Stimulated activated CD4-positive, alpha-beta T cell treated with anti-CD3 and anti-CD28 coated beads, Interleukin-4, amount 100 ng/mL, for 1 hour (primary cell): Measurements from ENCODE around the gene CCDC127.
"Not testable (repeated sequence)": the region's sequence is repeated elsewhere in the genome, so short reads cannot be mapped to it uniquely, and the experiment has no call there.

Experiments
- DNase-seq: peaks from one replicate; pipeline ENCODE4 v3.0.0-alpha.2; 2020

CCDC127 gene

DNA sequence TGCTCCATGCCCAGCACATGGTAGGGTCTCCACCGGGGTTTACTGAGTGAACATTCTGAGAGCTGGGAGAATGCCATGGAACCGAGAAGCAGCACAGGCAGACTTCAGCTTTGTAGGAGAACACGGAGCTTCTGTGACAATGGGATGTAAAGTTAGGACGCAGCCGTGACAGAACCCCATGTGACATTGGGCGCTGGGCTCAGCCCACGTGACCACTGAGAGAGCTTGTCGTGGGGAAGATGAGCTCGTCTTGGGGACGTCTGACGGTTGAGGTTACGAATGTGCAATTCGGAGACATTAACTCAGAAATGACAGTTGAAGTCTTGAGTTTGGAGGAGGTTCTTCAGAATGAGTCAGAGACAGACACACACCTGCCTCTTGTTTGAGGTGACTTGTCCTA is 13.7 kb upstream of the CCDC127 start:
- DNase-seq = no peak

DNA sequence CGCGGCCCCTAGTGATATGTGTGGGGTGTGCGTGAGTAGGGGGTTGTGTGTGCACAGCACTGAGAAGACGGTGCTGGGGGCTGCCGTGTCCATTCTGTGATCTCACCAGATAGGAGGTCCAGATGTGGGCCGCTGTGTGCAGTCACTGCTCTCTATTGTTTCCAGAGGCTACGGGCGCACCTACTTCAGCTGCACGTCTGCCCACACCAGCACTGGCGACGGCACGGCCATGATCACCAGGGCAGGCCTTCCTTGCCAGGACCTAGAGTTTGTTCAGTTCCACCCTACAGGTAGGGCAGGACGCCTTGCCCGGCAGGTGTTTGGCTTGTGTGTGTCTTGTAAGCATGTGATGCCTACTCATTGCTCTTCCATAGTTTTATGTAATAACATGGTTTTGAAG is 12.8 kb upstream of the CCDC127 start:
- no peak for DNase-seq

DNA sequence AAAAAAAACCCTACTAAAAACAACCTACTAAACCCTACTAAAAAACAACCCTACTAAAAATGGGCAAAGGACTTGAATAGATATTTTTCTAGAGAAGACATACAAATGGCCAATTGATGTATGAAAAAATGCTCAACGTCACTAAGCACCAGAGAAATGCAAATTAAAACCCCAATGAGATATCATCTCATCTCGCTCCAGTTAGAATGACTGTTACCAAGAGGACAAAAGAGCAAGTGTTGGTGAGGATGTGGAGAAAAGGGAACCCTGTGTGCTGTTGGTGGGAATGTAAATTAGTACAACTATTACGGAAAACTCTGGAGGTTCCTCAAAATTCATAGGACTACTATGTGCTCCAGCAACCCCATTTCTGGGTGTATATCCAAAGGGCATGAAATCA is 10.9 kb upstream of the CCDC127 start:
- DNase-seq = no peak

DNA sequence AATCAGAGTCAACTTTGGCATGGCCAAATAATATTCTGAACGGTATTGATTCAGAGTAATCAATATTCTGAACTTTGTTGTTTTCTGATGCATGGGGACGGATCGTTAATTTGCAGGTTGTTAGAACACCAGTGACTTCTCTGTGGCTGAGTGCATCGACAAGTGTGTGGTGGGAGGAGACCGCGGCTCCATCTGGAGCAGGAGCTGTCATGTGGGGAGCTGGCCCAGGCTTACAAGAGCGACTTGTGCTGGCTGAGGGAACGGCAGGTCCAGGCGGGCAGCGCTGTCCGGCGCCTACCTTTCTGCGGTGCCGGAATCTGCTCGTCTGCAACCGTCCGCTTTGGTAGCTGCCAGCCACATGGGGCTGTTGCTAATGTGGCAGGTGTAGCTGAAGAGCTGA is 9.4 kb upstream of the CCDC127 start:
- not testable (repeated sequence) for DNase-seq

DNA sequence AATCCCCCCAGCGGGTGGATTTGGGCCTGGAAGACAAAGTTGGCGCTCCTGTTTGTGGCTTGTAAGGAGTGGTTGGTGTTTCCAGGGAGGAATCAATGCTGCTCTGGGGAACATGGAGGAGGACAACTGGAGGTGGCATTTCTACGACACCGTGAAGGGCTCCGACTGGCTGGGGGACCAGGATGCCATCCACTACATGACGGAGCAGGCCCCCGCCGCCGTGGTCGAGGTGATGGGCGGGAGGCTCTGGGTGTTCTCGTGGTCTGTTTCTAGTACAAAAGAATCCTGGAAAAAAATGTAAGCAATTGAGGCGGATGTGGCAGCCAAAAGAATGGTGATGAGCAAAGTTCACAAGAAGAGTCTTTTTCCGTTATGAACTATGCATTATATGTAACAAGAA is 7.4 kb upstream of the CCDC127 start:
- no peak for DNase-seq

DNA sequence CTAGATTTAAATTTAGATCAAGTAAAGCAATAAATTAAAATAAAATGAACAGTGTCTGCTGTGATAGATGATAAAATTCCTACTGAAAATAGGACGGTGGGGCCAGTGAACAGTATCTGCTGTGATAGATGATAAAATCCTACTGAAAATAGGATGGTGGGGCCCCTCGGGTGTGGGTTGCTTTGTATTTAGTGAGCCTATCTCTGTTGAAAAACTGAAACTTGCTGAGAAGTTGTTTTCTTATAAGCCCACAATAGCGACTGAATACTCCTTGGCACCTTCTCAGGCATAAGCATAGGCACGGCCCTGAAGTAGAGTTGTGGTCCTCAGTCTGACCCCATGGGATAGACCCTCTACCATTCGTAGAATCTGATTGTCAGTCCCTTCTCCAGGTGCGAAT is 5.8 kb upstream of the CCDC127 start:
- DNase-seq = no peak

DNA sequence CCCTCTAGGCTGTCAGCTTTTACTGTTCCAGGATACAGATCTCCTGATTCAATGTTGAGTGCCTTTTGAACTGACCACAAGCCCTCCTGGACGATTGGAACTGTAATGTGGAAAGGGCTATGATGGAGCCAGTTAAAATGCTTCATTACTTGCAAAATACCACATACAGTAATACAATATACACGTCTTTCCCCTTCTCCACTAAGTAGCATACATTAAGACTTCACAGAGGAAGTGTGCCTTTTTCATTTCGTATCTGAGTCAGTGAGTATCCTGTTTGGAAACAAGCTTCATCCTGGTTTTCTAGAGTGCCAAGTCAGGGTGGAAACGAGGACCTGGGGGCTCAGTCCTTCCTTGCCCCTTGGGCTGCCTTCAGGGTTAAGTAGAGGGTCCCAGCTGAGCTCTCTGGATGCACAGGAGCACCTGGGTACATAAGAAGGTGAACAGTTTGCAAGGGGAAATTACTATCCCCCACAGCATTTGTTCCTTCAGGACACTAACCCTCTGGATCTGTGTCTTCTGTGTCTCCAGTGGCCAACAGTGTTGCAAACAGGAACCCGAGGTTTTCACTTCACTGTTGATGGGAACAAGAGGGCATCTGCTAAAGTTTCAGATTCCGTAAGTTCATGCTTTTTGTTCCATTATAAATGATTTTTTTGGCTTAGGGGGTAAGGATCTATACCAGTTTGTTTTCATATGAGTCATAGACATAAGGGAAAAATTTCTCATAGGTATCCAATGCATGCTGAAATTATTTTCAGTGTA is 5.2 kb upstream of the CCDC127 start:
- DNase-seq = not testable (repeated sequence)

DNA sequence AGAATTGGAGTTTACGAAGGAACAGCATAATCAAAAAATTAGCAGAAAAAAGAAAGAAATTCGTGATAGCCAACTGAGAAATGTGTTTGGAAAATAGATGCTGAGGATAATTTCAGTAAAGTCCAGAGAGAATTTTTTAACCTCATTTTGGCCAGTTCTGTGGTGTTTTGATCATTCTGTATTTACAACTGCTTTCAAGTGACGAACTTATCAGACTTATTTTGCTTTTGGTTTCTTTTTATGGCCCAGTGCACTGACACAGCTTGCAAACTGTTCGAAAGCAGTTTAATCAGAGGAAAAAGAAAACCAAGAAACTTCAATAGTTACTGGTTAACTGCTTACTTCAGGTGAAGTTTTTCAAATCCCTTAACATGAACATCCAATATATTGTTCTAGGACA is 2.0 kb upstream of the CCDC127 start:
- no peak for DNase-seq

DNA sequence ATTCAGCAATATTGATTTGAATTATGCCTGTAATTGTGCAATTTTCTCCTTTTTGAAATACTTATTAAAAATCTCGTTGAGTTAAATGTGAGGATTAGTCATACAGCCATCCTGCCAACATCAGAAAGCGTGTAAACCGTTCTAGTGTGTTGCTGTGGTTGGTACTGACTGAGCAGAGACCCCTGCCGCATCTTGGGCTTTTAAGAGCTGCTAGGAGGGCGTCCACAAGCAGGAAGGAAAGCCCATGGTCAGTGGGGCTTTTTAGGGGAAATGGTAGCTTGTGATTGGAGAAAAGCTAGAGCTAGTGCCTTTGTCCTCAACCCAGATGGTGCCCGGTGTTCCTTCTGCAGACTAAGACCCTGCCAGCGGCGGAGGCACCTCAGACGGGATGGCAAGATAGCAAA is 1.5 kb upstream of the CCDC127 start:
- peak; percentile 11 for DNase-seq

DNA sequence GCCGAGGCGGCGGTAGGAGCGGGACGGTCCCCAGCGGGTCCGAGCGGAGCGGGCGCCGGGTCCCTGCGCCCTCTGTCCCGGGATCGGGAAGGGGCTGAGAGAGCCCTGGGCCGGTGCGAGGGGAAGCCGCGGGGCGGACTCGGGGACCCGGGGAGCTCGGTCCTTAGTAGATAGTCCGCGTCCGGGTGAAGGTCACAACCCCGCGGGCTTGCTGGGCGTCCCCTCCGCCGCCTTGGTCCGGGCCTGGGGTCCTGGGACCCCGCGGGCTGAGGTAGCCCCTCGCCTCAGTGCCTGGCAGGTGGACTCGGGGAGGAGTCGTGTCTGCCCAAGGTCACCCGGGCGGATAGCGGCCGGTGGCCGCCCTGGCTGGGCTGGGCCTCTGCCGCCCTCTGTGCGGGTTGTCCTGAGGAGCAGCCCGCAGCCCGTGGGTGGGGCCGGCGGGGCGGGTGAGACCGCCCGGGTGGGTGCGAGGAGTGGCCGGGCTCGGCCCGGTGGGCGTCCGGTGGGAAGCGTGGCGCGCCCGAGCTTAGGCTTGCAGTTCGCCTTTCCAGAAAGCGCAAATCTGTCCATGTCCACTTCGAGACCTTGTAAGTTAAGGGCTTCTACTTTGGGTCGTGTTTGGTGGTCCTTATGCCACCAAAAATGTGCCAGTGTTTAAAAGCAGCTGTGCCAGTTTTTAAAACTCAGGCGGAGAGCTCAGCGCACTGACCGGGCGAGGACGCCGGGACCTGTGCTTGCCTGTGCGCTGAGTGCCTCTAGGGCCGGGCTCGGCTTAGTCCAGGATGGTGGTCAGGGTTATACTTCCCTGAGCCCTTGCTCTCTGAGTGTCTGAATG is 721 bp upstream of the CCDC127 start:
- peak; percentile 11 for DNase-seq

DNA sequence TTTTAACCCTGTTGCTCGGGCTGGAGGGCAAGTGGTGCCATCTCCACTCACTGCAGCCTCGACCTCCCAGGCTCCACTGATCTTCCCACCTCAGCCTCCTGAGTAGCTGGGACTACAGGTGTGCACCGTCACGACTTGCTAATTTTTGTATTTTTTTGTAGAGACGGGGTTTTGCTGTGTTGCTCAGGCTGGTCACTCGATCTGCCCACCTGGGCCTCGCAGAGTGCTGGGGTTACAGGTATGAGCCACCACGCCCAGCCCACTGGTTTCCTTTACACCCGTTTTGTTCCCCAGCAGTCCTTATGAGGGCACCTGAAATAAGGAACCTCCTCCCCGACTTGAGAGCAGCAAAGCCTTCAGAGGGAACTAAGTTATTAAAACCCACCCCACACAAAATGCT is 1.9 kb downstream of the CCDC127 start:
- DNase-seq = not testable (repeated sequence)

DNA sequence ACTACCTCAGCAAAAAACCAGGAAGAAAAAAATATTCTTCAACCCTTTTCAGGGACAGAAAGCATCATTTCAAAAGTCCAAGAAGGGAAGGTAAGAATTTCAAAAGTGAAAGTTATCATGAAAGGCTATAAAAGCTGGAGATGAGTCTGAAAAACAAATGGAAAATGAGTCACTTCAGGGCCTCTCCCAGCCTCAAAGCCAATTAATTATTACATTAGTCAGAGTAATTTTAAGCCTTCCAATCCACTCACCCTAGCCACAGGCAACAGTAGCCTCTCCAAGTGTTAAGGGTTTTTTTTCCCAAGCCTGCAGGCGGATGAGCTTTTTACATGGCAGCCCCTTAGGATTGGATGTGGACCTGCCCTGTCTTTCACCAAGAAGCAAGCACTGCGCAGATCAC is 2.7 kb downstream of the CCDC127 start:
- not testable (repeated sequence) for DNase-seq

DNA sequence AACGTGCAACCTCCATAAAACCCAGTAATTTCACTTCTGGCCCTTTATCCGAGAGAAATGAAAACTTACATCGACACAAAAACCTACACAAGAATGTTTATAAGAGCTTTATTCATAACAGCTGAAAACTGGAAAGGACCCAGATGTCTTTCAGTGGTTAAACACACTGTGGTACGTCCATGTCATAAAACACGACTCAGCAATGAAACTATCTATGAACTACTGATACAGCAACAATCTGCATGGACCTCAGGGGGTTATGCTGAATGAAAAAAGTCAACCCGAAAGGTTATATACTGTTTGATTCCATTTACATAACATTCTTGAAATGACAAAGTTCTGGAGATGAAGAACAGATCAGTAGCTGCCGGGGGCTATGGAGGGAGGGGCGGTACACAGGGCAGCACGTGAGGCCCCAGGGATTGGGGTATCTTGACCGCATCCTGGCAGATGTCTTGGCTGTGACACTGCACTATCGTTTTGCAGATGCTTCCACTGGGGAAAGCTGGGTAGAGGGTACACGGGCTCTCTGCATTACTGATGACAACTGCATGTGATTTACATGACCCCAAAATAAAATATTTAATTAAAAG is 4.1 kb downstream of the CCDC127 start:
- no peak for DNase-seq

DNA sequence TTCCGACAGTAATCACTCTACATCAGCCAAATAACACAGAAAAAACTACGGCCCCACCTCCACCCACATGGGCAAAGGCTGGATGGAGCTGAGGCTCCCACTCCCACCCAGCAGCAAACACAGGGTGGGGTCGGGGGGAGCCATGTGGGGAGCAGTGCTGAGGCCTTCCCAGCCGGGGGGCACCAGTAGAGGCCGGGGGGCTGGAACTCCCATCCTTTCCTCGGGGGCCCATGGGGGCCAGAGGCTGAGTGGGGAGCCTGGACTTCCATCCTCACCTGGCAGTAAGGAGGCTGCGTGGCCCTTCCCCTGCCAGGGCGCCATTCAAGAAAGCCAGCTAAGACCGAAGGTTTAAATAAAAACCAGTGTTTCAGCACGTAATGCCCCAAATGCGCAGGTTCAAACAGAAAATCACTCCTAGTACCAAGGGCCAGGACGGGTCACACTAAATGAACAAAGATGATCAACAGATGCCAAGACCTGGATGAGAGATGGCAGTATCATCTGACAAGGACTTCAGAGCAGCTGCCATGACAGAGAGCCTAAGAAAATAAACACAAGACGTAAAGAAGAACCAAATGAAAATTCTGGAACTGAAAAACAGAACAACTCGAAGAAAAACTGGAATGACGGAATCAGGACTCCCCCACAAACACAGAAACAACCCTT is 9.4 kb downstream of the CCDC127 start:
- DNase-seq = no peak

DNA sequence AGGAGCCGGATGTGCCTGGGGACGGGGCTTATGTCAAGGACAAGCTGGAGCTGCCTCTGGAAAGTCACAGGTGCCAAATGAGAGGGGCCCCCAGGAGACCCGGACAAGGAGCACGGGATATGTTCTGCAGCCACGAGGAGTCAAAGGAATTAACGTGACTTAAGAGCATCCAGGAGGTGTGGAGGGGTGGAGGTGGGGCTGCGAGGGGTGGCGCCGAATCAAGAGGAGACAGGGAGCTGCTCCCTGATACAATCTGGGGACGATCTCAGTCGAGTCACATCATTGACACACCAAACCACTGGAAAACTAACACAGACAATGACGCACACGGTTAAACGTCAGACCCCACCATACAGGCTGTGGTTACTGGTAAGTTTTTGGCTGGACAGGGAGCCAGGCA is 10.4 kb downstream of the CCDC127 start:
- no peak for DNase-seq

DNA sequence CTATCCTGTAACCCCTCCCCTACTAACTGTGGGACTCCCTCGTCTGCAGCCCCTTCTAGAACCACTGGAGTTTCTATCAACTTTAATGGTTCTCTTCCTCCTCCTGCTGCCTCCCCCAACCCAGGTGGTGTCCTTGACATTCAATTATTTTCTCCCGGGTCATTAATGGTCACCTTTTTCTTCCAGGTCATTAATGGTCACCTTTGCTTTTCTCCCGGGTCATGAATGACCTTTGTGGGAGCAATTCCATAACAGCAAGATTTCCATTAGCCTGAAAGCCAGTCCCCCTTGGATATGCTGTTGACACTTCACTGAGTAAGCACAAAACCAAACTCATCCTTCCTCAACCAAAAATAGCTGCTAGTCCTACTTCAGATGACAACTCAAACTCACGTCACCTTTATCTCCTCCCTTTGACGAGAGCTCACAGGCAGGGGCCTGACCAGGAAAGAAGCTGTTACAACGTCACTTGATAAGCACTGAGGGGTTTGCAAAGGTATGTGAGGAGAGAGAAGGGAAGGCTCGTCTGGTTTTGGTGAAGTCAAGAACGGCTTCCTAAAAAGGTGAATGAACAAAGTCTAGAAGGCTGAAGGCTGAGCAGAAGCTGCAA is 10.9 kb downstream of the CCDC127 start:
- DNase-seq = no peak

DNA sequence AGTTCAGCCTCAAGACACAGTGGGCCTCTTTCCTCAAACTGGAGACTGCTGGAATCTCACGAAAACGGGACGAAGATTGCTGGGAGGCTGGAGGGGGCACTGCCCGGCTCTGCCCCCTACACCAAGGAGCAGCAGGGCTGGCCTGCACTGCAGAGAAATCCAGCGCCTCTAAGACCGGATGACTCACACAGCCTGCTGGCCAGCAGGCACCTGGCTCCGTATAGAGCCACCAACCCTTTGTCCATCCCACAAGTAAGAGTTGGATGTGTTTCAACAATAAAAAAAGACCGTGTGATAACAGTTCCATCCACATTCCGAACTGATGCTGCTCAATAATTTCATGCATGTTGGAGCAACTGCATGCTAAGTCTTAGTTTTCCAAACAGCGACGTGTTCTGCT is 11.5 kb downstream of the CCDC127 start:
- DNase-seq = no peak

DNA sequence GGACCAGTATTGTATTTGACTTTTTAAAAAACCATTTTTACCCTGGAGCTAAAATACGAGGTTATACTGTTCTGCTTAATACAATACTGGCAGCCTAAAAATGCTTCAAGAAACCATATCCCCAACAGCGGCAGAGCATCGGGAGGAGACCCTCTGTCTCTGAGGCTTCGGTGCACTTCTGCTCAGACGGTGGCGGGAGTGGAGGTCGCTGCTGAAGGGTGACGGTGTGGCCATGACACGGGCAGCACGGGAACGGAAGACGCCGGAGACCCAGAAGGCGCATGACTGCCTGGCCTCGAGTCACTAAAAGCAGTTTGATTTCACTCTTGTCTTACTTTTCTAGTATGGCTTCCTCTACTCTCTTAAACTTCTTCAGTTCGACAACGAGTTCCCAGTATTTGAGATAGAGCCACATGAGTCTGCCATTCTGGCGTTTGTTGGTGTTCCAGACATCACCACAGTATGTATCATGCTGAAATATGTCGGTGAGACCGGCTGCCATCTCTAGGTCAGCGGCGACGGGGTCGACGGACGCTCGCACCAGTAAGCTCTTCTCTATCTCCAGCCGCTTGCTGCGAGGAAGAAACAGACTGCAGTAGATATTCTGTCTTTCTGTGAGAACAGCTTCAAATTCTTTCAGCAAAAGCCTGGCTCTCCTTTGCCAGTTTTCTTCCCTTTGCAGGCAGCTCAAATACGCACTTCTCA is 12.8 kb downstream of the CCDC127 start:
- DNase-seq = no peak

DNA sequence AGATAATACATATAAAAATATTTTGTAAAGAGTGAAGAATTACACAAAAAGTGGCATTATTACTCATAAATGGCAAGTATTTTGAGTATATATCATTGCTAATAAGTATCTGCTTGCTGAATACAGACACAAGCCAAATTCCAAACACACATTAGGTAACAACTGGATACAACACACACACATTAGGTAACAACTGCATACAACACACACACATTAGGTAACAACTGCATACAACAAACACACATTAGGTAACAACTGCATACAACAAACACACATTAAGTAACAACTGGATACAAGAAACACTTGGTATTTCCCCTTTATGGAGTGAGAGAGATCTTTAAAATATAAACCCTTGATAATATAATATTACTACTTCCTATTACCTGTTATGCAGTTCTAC is 13.5 kb downstream of the CCDC127 start:
- DNase-seq = no peak

DNA sequence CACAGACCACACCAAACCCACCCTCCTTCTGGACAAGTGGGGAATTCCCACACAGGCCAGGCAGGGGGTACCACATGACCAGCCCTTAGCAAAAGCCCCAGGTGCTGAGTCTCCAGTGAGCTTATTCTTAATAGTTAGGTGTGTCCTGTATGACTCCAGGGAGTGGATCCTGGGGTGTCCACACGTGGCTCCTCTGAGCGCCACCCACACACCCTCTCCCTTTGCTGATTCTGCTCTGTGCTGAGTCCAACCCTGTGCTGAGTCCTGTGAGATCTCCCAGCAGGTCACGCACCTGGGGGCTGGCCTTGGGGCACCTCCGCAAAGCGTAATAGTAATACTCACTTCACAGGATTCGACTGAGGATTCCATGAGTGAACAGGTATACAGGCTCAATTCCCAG is 14.0 kb downstream of the CCDC127 start:
- DNase-seq = no peak

DNA sequence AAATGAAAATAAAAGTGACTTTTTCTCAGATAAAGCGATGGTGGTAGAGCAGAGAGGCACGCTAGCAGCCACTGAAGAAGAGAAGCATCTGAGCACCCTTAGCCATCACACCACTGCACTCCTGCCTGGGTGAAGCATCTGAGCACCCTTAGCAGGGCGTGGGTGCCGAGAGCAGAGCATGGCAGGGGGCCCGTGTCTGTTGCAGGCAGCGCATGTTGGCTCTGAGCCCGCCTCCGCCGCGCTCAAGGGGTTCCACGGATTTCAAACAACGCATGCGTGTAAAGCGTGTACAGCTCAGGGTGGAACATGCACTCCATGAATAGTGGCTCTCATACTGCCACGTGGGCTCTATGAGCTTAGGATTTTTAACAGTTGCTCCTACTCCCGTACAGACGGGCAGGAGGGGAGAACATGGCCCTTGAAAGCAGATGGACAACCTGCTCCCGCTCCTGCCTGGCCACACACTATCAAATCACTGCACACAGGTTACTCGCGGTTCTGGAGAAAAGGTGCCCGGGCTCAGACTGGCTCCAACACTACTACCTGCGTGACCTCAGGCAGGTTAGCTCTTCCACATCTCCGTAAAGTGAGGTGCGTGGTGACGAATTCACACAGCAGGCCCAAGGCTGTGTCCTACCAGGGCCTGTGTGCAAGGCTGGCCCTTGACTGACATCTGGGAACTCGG is 14.6 kb downstream of the CCDC127 start:
- no peak for DNase-seq

DNA sequence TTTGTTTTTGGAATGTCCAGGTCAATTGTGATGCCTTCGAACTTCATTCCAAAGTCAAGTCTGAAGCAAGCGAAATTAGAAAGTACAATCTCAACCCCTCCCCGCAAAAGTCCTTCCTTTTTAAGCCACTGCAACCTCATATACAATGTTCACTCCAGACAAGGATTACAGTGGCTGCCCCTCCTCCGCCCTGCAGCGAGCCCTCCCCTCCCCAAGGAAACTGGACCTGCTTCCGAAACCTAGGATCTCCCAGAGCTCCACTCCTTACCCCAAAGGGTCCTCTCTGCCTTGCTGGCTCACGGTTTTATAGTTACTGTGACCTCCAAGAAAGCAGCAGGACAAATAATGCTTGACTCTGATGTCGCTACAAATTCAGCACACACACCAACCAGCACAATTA is 16.3 kb downstream of the CCDC127 start:
- DNase-seq = no peak
